ENCODE results near the gene WDR59. TPM values are rescaled to one million over a fixed set of nuclear protein-coding genes. Genes with fewer than 3 reads are reported as not detected.

WDR59 gene
- total RNA-seq, 1 experiment from 2014 or later = 95.4 TPM

DNA sequence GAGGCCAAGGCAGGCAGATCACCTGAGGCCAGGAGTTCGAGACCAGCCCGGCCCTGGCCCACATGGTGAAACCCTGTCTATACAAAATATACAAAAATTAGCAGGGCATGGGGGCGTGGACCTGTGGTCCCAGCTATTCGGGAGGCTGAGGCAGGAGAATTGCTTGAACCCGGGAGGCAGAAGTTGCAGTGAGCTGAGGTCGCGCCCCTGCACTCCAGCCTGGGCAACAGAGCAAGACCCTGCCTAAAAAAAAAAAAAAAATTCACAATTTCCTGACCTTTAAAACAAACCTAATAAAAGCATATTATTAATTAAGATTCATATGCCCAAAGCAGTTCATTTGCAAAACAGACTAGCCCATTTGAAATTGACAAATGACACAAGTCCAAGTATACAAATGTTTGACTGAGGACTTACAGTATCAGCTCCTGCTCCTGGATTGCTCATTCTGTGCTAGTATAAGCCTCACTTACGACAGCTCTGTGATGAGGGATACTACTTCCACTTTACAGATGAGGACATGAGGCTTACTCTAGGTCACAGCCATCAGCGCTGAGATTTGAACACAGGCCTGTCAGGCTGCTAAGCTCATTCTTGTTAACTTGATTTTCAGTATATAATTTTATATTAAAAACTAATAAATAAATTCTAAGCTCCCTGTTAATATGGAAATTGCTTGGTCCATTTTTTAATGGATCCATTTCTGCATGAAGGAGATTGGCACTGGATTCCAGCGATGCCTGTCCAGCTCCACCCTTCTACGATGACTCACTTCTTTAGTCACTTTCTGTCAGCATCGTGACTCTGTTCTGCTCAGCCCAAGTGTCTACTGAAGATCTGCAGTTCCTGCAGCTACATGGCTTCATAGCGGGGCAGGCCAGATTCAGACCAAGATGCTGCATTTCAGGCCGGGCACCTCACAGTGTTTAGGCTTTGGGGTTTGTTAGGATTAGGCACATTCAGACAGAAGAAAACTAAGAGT, 88.2 kb downstream of the WDR59 start:
- CTCF ChIA-PET = interaction anchor here (0.6 kb wide), 2 partner anchors 229 to 765 kb away, joined by 3 to 4 read pairs; no protein-coding TSS in a partner anchor
- no TSS peak for BruUV-seq (replicated peaks)
- Mint-ChIP-seq H3K27me3 (ENCODE audit: unreplicated experiment) (no peaks in the 10 kb centered on the region), H3K9me3 (ENCODE audit: low read depth, unreplicated experiment) (no peaks in the 10 kb centered on the region), H3K27ac (ENCODE audit: unreplicated experiment) (no peak overlapping the region), H3K36me3 (ENCODE audit: insufficient read depth, unreplicated experiment) (peaks cover 6% of the 10 kb centered on the region), H3K4me1 (ENCODE audit: low read depth, unreplicated experiment) (peaks cover under 1% of the 10 kb centered on the region), H3K4me3 (ENCODE audit: low read depth, unreplicated experiment) (no peak overlapping the region)
- intact Hi-C loops (cut with micrococcal nuclease; ENCODE audit: unreplicated experiment) = no loop called here
- DNase-seq = peak; percentile 20
- TF ChIP-seq, protein P1, sequence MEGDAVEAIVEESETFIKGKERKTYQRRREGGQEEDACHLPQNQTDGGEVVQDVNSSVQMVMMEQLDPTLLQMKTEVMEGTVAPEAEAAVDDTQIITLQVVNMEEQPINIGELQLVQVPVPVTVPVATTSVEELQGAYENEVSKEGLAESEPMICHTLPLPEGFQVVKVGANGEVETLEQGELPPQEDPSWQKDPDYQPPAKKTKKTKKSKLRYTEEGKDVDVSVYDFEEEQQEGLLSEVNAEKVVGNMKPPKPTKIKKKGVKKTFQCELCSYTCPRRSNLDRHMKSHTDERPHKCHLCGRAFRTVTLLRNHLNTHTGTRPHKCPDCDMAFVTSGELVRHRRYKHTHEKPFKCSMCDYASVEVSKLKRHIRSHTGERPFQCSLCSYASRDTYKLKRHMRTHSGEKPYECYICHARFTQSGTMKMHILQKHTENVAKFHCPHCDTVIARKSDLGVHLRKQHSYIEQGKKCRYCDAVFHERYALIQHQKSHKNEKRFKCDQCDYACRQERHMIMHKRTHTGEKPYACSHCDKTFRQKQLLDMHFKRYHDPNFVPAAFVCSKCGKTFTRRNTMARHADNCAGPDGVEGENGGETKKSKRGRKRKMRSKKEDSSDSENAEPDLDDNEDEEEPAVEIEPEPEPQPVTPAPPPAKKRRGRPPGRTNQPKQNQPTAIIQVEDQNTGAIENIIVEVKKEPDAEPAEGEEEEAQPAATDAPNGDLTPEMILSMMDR (IDR thresholded peaks at IDR 0.05; ENCODE audit: unreplicated experiment) = no peak

GRCh38 chr16:74893541-74893940, 91.4 kb downstream of the WDR59 start:
- TF ChIP-seq, protein P1 (IDR thresholded peaks at IDR 0.05; ENCODE audit: unreplicated experiment) = no peak
- H3K4me1 Mint-ChIP-seq (ENCODE audit: low read depth, unreplicated experiment) = peaks cover 11% of the 10 kb centered on the region
- H3K9me3 Mint-ChIP-seq (ENCODE audit: low read depth, unreplicated experiment) = no peaks in the 10 kb centered on the region
- H3K4me3 Mint-ChIP-seq (ENCODE audit: low read depth, unreplicated experiment) = no peak overlapping the region
- no TSS peak for BruUV-seq (replicated peaks)
- no peak for DNase-seq
- no peak overlapping the region for H3K27ac Mint-ChIP-seq (ENCODE audit: unreplicated experiment)
- intact Hi-C loops (cut with micrococcal nuclease; ENCODE audit: unreplicated experiment) = no loop called here
- H3K36me3 Mint-ChIP-seq (ENCODE audit: insufficient read depth, unreplicated experiment) = peaks cover 34% of the 10 kb centered on the region
- CTCF ChIA-PET = no interaction called here
- H3K27me3 Mint-ChIP-seq (ENCODE audit: unreplicated experiment) = no peaks in the 10 kb centered on the region

- H3K27me3 Mint-ChIP-seq (ENCODE audit: unreplicated experiment) = no peaks in the 10 kb centered on the region
- intact Hi-C loops (cut with micrococcal nuclease; ENCODE audit: unreplicated experiment) = no loop called here
- H3K4me1 Mint-ChIP-seq (ENCODE audit: low read depth, unreplicated experiment) = peaks cover 11% of the 10 kb centered on the region
- CTCF ChIA-PET = interaction anchor here (0.6 kb wide), 1 partner anchor 75 kb away, joined by 3 read pairs; no protein-coding TSS in a partner anchor
- no peak overlapping the region for H3K27ac Mint-ChIP-seq (ENCODE audit: unreplicated experiment)
- TF ChIP-seq, protein P1 (IDR thresholded peaks at IDR 0.05; ENCODE audit: unreplicated experiment) = no peak
- DNase-seq = no peak
- H3K36me3 Mint-ChIP-seq (ENCODE audit: insufficient read depth, unreplicated experiment) = peaks cover 36% of the 10 kb centered on the region
- H3K9me3 Mint-ChIP-seq (ENCODE audit: low read depth, unreplicated experiment) = no peaks in the 10 kb centered on the region
- BruUV-seq (replicated peaks) = no TSS peak
- H3K4me3 Mint-ChIP-seq (ENCODE audit: low read depth, unreplicated experiment) = no peak overlapping the region
Measured at GRCh38 chr16:74892574-74893461, 92.1 kb downstream of the WDR59 start.

DNA sequence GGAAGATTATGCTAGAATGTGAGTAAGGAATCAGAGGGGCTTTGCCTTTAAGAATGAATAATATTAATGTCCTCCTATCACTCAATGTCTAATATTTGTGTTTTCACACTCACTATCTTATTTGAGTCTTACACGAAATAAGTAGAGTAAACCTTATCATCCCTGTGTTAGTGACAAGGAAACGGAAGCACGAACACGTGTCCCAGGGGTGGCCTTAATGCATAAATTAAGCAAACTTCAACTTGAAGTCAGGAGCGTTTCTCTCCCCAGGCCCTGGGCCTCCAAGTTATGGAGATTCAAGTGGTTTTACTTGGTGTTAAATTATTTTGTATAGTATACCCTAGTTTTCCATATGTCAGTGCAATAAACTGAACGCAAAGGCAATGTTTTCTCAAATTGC, 96.0 kb downstream of the WDR59 start:
- BruUV-seq (replicated peaks) = no TSS peak
- Mint-ChIP-seq H3K4me3 (ENCODE audit: low read depth, unreplicated experiment) (no peak overlapping the region), H3K36me3 (ENCODE audit: insufficient read depth, unreplicated experiment) (peaks cover 62% of the 10 kb centered on the region), H3K27ac (ENCODE audit: unreplicated experiment) (no peak overlapping the region), H3K9me3 (ENCODE audit: low read depth, unreplicated experiment) (no peaks in the 10 kb centered on the region), H3K4me1 (ENCODE audit: low read depth, unreplicated experiment) (peaks cover 11% of the 10 kb centered on the region), H3K27me3 (ENCODE audit: unreplicated experiment) (no peaks in the 10 kb centered on the region)
- TF ChIP-seq, protein P1 (IDR thresholded peaks at IDR 0.05; ENCODE audit: unreplicated experiment) = no peak
- no peak for DNase-seq
- CTCF ChIA-PET = no interaction called here
- intact Hi-C loops (cut with micrococcal nuclease; ENCODE audit: unreplicated experiment) = no loop called here

Measured in Calu3 (cell line).